Esophagus mucosa (tissue), 1 donor: Measurements from ENCODE around the gene GUCA2B. TPM values are rescaled to one million over a fixed set of nuclear protein-coding genes. Genes with fewer than 3 reads are reported as not detected.

Experiments
- ATAC-seq: fragments of 200-7000 bp; cut with Tn5 transposase; one replicate; pipeline ENCODE4 v1.9.1; 2020
- total RNA-seq: library from RNA; stranded (reverse); gene quantifications from one replicate; pipeline ENCODE4 v1.2.4, GENCODE V29; 2023
- donor health status: DM: yes; HTN: yes; CAD: no.

Gene GUCA2B
- total RNA-seq, 1 donor from 2014 or later = not detected

DNA sequence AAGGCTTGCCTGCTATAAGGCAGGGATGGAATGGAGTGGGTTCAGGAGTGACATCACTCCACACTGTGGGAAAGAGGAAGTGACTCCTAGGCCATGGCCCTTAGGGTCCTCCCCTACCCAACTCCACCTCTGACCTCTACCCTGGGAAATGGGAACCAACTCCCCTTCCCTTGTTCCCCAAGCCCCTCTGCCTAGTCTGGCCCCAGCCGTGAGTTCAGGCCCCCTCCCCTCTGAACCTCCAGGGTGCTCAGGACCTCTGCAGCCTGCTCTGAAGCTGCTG, 15.1 kb downstream of the GUCA2B start:
- ATAC-seq = no peak

DNA sequence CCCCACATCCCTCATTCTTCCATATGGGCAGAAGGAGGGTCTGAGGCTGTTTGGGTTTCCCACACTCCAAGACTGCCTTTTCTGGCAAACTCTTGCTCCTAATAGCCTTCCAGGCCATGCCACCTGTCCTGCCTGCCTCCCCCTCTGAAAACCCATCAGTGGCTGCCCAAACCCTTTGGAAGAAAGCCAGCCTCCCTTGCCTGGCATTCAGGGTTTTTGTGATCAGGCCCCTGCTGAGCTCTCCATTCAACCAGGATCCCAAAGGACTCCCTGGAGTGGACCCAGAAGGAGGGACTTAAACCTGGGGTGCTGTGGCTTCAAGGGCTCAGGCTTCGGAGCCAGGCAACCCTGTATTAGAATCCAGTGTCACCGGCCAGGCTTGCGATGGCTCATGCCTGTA, 15.6 kb downstream of the GUCA2B start:
- no peak for ATAC-seq

DNA sequence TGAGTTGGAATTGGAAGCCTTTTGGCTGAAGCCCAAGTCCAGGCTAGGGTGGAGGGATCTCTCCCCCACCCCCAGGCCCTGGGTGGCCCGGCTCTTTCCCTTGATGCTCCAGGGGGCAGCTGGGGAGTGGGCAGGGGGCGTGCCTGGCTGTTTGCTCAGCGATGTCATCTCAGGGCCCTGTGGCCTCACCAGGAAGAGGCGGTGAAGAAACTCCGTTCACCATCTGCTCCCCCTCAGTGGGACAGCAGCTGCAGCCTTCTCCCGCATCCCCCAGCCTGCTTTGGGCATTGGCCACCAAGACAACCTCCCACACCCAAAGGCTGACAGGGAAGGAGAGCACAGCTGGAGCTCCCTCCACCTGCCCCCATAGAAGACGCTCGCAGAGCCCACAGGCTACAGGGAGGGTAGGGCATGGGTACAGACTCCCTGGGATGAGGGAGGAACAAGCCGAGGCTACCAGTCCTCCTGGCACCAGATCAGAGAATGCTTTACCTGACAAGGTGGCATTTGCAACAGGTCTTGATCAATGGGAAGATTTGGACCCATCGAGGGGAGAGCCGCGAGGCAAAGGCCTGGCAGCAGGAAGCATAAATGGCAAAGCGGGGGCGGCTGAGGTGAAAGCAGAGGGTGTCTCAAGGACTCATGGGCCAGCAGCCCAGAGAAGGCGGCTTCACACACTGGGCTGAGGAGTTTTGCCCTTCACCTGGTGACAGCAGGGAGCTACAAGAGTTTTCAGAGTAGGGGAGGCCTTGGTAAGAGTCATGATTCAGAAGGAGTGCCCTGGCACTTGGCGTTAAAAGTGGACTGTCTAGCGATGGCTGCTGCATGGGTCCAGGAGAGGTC, 17.8 kb downstream of the GUCA2B start:
- ATAC-seq = no peak

DNA sequence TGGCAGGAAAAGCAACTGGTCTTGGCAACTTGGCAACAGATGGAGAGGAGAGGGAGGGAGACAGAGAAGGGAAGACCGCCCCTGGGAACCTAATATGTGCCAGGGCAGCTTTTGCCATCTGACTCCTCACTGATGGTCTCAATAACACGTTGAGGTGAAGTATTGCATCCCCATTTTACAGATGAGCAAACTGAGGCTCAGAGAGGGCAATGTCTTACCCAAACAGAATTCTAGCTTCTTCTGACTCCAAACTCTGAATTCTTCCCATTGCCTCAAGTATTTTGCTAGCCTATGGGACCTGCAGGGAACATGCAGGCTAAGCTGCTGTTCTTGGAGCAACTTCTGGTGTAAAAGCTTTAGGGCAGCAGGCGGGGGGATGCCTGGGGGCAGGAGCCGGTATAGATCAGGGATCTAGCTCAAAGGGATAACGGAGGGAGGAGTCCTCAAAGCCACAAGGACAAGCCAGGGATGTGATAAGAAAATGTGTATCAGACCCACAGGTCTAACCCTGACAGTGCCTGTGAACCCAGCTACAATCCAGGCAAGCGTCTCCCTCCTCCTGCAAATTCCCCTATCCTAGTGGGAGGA, 18.6 kb downstream of the GUCA2B start:
- no peak for ATAC-seq

DNA sequence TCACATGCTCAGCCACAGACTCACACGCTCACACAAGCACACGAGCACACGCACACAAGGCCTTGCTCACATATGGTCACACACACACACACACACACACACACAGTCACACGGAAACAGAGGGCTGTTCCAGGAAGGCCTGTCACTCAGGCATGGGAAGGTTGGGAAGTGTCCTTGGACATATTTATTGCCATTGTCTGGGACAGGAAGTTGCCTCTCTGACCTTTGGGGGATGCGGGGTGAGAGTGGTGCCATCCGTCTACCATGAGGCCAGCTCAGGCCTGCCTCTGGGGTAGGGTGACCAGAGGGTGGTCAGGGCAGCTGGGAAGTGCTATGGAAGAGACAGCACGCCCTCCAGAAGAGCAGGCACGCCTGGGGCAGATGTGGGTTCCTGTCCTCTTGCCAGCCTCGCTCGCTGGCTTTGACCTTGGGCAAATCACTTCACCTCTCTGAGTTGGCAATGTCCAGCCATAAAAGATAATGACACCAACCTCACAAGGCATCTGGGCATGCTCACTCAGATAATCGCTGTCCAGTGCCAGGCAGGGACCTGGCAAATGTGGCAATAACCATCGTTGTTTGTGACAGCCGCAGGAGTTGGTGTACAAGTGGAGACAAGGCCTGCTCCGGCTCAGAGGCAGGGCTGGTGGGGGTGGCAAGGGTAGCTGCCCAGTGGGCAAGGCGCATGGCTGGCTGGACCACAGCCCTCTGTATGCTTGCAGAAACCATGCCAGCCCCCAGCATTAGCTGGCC, 19.3 kb downstream of the GUCA2B start:
- ATAC-seq = peak; percentile 1

DNA sequence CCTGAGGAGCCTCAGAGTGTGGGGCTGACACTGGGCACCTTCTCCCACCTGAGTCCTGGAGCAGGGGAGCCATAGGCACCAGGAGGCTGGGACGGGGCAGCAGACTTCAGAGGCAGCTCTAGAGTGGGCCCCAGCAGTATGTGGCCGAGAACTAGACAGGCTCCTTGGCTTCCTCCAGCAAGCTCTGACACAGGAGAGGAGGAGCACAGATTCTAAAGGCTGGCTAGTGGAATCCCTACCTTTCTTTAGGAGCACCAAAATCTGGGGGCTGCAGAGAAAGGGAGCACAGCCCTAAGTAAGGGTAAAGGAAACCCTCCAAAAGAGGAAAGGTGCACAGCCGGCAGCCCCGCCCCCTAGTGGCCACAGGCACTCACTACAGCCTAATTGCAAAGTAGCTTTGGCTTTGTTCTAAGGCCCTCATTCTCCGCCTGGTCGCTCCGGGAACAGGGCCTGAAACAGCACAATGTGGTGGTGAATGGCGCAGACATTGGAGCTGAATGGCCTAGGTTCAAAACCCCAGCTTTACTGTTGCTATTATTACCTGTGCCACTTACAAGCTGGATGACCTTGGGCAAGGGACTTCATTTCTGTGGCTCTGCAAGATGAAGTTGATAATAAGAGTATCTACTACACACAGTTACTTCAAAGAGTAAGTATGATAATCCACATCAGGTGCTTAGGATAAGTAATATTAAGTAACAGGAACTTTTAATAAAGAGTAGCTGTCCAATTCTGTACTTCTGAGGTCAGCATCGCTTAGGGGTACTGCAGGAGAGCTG, 20.1 kb downstream of the GUCA2B start:
- peak; percentile 66 for ATAC-seq

DNA sequence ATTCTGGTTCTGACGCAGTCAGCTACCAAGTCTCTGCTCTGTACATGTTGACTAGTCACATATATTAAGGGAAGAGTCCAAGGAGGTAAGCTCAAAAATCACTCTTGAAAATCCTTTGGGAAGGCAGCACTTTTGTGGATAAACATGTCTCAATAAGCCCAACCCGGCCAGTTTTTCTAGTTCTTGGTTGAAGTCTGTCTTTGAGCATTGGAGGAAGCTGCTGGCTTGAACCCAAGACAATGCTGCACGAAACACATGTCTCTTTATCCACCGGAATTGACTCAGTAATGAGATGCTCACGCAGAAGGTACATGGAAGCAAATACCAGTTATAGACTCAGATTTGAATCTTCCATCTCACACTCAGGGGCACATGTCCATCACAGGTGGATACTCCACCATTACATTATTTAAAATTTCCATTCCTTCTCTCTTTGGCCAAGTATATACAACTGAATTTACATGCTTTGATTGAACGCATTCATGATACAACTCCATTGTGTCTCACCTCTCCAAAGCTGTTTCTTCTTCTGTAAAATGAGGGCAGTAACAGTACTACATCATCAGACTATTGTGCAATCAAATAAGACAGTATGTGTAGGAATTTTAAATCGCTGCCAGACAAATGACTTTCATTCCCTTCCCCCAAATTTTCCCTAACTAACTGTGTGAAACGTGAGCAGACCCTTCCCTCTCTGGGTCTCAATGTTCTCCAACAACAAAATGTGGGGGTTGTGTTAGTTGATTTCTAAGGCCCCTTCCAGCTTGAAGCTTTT, 20.9 kb downstream of the GUCA2B start:
- peak; percentile 74 for ATAC-seq

DNA sequence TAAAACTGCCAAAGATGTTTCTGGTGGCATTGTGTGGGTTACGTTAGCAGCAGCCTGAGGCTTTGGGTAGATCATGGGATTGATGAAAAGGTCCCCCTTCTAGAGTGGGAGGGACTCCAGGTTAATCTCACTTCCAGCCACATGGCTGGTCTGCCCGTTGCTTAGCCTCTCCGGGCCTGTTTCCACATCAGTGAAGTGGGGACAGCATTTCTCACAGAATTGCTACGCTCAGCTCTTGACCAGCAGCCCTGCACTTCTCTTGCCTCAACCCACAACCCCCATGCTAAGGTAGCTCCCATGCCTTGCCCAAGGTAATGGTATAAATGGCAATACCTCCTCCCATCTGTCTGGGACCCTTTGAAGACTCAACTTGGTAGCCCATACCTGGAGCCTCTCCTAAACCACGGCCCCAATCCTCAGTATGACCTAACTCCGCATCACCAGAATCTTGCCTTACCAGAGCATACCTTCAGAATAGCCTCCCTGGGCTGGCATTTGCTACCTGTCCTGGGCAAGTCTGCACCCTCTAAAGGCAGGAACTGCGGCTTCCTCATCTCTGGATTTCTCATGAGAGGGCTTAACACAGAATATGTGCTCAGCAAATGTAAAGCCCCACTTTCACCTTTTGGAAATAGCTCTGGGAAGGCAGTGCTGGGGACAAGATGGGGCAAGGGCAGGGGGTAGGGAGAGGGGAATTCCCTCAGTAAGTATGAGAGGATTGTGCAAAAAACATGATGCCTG, 22.3 kb downstream of the GUCA2B start:
- no peak for ATAC-seq

DNA sequence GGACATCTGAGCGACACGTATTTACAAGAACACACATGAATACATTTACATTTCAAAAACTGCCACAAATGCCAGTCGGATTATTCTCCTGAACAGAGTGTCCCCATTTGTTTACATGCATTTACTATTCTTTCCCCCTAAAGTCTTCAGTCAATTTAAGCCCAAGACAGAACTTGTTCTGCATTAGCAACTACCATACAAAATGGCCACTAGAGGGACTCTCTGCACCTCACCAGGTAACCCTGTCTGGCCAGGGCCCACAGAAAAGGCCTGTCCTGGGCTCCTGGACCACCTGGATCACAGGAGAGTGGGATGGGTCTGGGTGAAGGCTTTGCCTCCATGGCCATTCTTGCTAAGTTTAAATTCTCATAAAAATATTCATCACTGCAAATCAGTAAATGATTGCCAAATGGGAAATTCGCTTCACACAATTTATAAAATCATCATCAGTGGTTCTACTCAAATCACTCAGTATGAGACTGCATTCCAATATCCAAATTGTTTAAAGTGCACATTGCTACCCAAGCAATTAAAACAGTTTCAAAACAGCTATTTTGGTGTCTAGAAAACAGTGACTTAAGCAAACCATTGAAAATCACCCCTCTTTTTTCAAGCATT, 23.8 kb downstream of the GUCA2B start:
- ATAC-seq = peak; percentile 33

DNA sequence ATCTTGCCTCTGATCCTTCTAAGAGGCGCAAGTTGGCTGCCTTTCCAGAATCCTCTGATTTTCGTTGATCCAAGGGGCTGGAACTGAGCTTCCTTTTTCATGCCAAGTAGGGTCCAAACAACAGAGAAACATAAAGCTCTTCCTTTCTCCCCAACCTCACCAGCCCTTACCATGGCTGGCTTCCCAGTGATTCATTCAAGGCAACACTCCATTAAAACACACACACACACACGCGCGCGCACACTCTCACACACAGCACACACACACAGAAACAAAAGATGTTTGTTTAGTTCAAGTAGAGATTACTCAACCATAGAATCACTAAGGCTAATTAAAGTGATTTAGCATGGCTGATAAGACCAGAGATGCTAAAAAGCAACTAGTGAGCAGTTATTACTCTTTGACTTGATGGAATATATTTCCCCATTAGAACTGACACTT, 24.4 kb downstream of the GUCA2B start:
- no peak for ATAC-seq

DNA sequence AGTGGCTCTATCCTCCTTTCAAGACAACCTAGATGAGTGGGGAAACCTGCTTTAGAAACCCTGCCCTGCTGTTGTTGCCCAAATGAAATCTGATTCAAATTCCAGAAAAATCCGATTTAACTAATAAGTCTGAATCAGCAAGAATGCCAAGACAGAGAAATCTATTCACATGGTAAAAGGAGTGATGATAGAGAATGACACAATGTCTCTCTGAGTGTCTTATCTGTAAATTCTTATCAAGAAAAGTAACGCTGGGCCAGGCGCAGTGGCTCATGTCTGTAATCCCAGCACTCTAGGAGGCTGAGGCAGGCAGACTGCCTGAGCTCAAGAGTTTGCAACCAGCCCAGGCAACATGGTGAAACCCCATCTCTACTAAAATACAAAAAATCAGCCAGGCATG, 25.0 kb downstream of the GUCA2B start:
- no peak for ATAC-seq

DNA sequence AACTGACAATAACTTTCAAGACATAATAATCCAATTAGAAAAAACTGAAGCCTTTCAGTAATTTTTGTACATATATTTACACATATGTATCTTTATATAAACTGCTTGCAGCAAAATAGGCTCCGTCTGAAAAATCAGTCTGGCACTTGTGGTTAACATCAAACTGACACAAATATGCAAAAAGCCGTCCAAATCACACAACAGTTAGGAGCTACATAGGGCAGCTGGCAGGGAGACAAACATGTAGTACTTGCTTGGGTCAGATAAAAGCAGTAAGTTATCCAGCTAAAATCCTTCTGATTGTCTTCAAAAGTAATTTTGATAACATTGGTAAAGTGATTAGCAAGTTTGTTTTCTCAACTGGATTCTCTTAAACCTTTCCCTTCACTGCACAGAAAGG, 26.1 kb downstream of the GUCA2B start:
- ATAC-seq = no peak

DNA sequence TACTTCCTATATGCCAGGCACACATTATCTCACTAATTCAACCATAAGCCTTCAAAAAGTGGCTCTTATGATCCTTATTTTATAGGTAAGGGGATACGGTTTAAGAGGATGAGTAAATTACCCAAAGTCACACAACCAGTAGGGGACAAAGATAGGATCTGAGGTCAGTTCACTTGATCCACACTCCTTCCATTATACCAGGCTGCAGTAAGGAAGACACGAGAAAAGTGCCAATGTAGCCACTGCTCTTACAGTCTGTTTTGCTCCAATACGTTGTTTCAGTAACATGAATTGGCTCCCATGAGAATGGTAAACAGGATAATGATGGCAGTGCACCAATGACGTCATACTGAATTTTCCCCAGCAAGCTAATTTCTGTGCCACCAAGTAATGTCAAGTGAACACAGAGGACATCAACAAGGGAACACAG, 26.7 kb downstream of the GUCA2B start:
- no peak for ATAC-seq

DNA sequence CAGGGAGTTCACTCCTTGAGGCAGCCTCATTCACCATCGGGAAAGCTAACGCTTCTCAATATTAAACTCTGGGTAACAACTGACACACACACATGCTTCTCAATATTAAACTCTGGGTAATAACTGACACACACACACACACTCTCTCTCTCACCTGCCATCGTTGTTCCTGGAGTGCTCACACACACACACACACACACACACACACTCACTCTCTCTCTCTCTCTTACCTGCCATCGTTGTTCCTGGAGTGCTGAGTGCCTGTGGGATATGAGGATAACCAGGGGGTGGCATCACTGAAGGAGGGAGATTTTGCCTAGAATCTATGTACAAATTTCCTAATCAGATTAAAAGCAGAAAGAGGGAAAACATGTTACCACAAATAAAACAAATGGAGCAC, 28.5 kb downstream of the GUCA2B start:
- ATAC-seq = no peak

DNA sequence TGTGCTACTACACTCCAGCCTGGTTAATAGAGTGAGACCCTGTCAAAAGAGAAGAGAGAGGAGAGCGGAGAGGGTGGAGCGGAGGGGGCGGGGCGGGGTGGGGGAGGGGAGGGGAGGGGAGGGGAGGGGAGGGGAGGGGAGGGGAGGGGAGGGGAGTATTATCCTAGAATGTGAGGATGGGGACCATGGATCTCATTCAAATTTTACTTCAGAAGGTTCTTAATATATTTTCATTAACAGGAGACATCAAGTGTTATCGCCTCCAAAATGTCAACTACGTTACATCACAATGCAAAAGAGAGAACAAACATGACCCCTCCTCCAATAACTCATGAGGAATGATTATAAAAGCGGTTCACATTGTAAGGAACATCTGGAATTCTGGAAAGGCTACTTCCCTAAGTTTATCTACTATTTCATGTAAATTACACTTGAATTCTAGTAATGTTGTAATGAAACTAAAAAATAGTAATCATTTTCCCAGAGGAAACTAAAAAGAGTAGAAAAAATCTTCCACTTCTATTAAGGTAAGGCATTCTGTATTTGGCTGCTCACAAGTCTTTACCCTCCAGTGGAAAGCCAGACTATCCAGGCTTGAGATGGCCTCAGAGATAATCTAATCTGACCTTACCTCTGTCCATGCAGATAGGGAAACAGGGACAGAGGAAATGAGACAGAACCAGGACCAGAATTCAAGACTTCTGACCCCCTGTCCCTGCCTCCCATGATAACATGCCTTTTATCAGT, 30.2 kb downstream of the GUCA2B start:
- no peak for ATAC-seq

DNA sequence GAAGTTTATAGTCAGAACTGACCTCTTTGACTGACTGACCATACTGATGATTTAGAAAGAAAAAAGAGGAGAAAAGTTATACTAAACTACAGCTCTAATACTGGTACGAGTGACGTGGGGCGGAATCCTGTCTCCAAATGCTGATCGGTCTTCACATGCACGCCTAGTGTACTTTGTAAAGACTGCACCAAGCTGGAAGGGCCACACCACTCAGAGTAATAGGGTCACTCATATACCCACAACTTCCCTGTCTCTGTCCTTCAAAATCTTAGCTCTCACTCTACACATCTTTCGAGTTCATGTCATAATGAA, 30.7 kb downstream of the GUCA2B start:
- ATAC-seq = no peak

DNA sequence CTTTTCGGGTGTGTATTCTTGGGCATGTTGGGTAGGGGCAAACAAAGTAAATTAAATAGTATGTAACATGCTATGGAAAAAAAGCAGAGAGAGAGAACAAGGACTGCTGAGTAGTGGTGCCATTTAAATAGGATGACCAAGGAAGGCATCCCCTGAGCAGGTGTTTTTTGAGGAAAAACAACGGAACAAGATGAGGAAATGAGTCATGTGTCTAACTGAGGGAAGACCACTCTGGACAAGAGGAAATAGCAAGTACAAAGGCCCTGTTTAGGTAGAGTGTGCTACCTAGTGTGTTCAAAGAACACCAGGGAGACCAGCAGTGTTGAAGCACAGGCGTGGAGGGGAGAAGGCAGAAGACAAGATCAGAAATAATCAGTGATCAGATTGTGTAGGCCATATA, 31.4 kb downstream of the GUCA2B start:
- no peak for ATAC-seq

DNA sequence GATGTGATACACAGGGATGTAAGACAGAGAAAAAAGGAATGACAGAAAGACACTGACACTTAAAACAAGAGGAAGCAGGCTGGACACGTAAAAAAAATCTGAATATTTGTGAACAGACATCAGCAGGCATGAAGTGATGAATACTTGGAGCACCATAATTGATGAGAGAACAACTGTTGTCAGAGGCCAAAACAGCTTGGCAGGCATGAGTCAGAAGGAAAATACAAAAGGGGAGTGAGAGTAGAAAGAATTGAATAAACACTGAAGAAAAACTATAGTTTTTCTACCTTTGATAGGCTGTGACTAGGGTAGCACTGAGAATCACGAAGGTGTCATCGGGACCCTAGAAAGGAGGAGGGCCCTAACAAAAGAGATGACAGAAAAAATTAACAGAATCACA, 32.9 kb downstream of the GUCA2B start:
- ATAC-seq = no peak

DNA sequence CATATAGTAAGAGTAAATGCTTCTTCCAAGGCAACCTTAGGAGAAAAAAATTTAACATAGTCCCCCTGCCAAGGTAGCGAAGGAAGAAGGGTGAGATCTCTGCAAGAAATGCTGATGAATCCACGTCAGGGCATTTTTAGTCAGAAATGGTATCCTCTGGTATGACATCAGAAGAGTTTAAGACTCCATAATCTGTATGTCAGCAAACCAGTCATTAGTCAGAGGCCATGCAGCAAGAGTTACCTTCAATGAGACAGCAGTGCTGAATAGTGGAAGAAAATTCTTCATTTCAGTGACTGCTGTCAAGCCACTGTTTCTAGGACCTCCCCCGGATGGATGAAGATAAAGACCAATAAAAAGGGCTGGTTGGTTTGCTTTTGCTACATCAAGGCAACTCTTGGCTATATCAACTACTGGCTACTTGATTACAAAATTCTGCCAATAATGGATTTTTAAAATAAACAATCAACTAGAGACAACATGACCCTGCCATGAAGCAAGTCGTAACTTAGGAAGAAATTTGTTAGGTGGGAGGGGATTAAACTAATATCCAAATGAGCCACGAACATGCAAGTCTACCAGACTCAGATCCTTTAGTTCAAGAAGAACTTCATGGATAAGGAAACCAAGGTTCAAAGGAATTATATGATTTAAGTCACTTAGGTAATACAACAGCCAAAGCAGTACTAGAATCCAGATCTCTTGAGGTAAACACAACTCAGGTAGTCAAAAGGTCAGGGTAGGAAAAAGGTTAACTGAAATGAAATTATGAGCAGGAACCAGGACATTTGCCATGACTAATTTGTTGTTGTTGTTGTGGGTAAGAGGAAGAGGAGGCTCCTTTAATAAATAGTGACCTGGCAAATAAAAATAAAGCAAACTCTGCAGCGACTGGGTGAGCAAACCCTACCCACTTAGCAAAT, 37.0 kb downstream of the GUCA2B start:
- peak; percentile 52 for ATAC-seq
